ENCODE results near the gene HARS2. TPM values are rescaled to one million over a fixed set of nuclear protein-coding genes. Genes with fewer than 3 reads are reported as not detected.

HARS2 gene
- total and polyA plus RNA-seq, 10 of the 15 experiments (the other 5 are each of a cell fraction or from before 2014, with no cell fraction given) = 9.3 to 34.3 (median 24.8) TPM

DNA sequence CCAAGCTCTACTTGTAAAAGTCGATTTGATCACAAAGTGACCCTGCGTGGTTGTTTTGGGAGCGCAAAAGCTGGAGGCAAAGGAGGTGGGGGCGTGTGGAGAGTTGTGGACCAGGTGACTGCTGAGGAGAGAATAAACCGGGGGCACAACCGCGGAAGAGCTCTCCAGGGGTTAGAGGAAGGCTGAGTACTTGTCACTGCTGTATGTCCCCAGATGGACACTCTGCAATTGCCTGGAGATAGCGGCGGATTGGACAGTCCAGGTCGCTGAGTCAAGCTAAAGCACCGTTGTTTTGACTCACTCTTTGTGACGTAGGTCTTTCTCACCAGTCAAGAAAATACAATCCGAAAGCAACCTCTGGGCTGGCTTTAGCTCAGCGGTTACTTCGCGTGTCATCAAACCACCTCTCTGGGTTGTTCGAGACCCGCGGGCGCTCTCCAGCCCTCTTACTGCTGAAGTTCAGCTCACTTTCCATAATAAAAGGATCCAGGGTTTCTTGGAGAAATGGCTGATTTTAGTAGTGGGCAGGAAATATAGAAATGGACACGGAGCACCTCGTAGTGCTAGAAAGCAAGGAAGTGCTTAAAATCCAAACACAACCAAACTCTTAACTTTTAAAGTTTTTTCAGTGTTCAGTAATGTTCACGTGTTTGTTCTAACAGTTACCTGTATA is 34.7 kb downstream of the HARS2 start (continued):
- TF ChIP-seq, protein P1, sequence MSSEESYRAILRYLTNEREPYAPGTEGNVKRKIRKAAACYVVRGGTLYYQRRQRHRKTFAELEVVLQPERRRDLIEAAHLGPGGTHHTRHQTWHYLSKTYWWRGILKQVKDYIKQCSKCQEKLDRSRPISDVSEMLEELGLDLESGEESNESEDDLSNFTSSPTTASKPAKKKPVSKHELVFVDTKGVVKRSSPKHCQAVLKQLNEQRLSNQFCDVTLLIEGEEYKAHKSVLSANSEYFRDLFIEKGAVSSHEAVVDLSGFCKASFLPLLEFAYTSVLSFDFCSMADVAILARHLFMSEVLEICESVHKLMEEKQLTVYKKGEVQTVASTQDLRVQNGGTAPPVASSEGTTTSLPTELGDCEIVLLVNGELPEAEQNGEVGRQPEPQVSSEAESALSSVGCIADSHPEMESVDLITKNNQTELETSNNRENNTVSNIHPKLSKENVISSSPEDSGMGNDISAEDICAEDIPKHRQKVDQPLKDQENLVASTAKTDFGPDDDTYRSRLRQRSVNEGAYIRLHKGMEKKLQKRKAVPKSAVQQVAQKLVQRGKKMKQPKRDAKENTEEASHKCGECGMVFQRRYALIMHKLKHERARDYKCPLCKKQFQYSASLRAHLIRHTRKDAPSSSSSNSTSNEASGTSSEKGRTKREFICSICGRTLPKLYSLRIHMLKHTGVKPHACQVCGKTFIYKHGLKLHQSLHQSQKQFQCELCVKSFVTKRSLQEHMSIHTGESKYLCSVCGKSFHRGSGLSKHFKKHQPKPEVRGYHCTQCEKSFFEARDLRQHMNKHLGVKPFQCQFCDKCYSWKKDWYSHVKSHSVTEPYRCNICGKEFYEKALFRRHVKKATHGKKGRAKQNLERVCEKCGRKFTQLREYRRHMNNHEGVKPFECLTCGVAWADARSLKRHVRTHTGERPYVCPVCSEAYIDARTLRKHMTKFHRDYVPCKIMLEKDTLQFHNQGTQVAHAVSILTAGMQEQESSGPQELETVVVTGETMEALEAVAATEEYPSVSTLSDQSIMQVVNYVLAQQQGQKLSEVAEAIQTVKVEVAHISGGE (CRISPR knock-in tag; IDR thresholded peaks at IDR 0.05) = peak; percentile 3; the same call in 1 of the 2 replicates
- TF ChIP-seq, protein P2, sequence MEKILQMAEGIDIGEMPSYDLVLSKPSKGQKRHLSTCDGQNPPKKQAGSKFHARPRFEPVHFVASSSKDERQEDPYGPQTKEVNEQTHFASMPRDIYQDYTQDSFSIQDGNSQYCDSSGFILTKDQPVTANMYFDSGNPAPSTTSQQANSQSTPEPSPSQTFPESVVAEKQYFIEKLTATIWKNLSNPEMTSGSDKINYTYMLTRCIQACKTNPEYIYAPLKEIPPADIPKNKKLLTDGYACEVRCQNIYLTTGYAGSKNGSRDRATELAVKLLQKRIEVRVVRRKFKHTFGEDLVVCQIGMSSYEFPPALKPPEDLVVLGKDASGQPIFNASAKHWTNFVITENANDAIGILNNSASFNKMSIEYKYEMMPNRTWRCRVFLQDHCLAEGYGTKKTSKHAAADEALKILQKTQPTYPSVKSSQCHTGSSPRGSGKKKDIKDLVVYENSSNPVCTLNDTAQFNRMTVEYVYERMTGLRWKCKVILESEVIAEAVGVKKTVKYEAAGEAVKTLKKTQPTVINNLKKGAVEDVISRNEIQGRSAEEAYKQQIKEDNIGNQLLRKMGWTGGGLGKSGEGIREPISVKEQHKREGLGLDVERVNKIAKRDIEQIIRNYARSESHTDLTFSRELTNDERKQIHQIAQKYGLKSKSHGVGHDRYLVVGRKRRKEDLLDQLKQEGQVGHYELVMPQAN (conservative IDR thresholded peaks at IDR 0.05) = no peak
- TF ChIP-seq MYC (IDR thresholded peaks at IDR 0.05; ENCODE audit: insufficient read depth, insufficient read length, insufficient replicate concordance, low read length, severe bottlenecking) = no peak
- TF ChIP-seq ZNF24 (IDR thresholded peaks at IDR 0.05) = peak; percentile 99
- peak in 1 of 2 experiments; percentile 4; a peak in 1 of 4 replicates for TF ChIP-seq BHLHE40 (IDR thresholded peaks at IDR 0.05; ENCODE audit: borderline replicate concordance in 1 of 2, low read depth in 2 of 2, low read length in 1 of 2)
- TF ChIP-seq ZNF207 (IDR thresholded peaks at IDR 0.05; ENCODE audit: borderline replicate concordance) = no peak
- TF ChIP-seq, protein P3, sequence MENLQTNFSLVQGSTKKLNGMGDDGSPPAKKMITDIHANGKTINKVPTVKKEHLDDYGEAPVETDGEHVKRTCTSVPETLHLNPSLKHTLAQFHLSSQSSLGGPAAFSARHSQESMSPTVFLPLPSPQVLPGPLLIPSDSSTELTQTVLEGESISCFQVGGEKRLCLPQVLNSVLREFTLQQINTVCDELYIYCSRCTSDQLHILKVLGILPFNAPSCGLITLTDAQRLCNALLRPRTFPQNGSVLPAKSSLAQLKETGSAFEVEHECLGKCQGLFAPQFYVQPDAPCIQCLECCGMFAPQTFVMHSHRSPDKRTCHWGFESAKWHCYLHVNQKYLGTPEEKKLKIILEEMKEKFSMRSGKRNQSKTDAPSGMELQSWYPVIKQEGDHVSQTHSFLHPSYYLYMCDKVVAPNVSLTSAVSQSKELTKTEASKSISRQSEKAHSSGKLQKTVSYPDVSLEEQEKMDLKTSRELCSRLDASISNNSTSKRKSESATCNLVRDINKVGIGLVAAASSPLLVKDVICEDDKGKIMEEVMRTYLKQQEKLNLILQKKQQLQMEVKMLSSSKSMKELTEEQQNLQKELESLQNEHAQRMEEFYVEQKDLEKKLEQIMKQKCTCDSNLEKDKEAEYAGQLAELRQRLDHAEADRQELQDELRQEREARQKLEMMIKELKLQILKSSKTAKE (IDR thresholded peaks at IDR 0.05; ENCODE audit: low read depth, poor library complexity, severe bottlenecking) = peak; percentile 76
- TF ChIP-seq EP300 (IDR thresholded peaks at IDR 0.05; ENCODE audit: borderline replicate concordance in 1 of 2, control insufficient read depth in 1 of 2, low read depth in 2 of 2, low read length in 2 of 2) = peak in 1 of 2 experiments; percentile 53; a peak in 1 of 4 replicates
- TF ChIP-seq YY1 (IDR thresholded peaks at IDR 0.05; ENCODE audit: low read depth, low read length) = no peak; the same call in 1 of the 2 replicates
- TF ChIP-seq CHD2 (IDR thresholded peaks at IDR 0.05; ENCODE audit: borderline replicate concordance, low read depth, low read length) = no peak
- TF ChIP-seq MTA3 (IDR thresholded peaks at IDR 0.05; ENCODE audit: borderline replicate concordance, low read length) = no peak
- no peak; the same call in 1 of the 2 replicates for TF ChIP-seq HCFC1 (IDR thresholded peaks at IDR 0.05; ENCODE audit: low read length)
- peak; percentile 49 for TF ChIP-seq JUNB (IDR thresholded peaks at IDR 0.05)
- no peak for TF ChIP-seq RAD21 (IDR thresholded peaks at IDR 0.05; ENCODE audit: insufficient read depth, low read depth, low read length)
- no peak for TF ChIP-seq CBX5 (IDR thresholded peaks at IDR 0.05; ENCODE audit: low read depth)
- TF ChIP-seq, protein P4, sequence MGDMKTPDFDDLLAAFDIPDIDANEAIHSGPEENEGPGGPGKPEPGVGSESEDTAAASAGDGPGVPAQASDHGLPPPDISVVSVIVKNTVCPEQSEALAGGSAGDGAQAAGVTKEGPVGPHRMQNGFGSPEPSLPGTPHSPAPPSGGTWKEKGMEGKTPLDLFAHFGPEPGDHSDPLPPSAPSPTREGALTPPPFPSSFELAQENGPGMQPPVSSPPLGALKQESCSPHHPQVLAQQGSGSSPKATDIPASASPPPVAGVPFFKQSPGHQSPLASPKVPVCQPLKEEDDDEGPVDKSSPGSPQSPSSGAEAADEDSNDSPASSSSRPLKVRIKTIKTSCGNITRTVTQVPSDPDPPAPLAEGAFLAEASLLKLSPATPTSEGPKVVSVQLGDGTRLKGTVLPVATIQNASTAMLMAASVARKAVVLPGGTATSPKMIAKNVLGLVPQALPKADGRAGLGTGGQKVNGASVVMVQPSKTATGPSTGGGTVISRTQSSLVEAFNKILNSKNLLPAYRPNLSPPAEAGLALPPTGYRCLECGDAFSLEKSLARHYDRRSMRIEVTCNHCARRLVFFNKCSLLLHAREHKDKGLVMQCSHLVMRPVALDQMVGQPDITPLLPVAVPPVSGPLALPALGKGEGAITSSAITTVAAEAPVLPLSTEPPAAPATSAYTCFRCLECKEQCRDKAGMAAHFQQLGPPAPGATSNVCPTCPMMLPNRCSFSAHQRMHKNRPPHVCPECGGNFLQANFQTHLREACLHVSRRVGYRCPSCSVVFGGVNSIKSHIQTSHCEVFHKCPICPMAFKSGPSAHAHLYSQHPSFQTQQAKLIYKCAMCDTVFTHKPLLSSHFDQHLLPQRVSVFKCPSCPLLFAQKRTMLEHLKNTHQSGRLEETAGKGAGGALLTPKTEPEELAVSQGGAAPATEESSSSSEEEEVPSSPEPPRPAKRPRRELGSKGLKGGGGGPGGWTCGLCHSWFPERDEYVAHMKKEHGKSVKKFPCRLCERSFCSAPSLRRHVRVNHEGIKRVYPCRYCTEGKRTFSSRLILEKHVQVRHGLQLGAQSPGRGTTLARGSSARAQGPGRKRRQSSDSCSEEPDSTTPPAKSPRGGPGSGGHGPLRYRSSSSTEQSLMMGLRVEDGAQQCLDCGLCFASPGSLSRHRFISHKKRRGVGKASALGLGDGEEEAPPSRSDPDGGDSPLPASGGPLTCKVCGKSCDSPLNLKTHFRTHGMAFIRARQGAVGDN (IDR thresholded peaks at IDR 0.05) = no peak
- TF ChIP-seq GATAD2B (conservative IDR thresholded peaks at IDR 0.05; ENCODE audit: low read depth) = no peak

Data from GM12878 (cell line).